ENCODE data around the gene SLC29A4. TPM values are rescaled to one million over a fixed set of nuclear protein-coding genes. Genes with fewer than 3 reads are reported as not detected.

SLC29A4 gene
- total and polyA plus RNA-seq, 11 donors, result 1.6 to 7.3 (median 3.2) TPM

GRCh38 chr7:5296611-5297226, 14.0 kb downstream of the SLC29A4 start:
- ATAC-seq (no peak), DNase-seq (no peak)
- Histone ChIP-seq H3K27me3 (peaks cover 0 to 26% (median 4%) of the 10 kb centered on the region in 9 donors), H3K4me1 (peaks cover 0 to 6% (median 0%) of the 10 kb centered on the region in 12 donors), H3K36me3 (no peaks in the 10 kb centered on the region), H3K4me3 (peak overlapping the region in 1 of 12 donors; percentile 30), H3K9me3 (no peaks in the 10 kb centered on the region), H3K27ac (no peak overlapping the region)
- TF ChIP-seq, protein P1, sequence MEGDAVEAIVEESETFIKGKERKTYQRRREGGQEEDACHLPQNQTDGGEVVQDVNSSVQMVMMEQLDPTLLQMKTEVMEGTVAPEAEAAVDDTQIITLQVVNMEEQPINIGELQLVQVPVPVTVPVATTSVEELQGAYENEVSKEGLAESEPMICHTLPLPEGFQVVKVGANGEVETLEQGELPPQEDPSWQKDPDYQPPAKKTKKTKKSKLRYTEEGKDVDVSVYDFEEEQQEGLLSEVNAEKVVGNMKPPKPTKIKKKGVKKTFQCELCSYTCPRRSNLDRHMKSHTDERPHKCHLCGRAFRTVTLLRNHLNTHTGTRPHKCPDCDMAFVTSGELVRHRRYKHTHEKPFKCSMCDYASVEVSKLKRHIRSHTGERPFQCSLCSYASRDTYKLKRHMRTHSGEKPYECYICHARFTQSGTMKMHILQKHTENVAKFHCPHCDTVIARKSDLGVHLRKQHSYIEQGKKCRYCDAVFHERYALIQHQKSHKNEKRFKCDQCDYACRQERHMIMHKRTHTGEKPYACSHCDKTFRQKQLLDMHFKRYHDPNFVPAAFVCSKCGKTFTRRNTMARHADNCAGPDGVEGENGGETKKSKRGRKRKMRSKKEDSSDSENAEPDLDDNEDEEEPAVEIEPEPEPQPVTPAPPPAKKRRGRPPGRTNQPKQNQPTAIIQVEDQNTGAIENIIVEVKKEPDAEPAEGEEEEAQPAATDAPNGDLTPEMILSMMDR (IDR thresholded peaks at IDR 0.05), result no peak
- TF ChIP-seq POLR2A (IDR thresholded peaks at IDR 0.05), result no peak
- intact Hi-C loops (cut with DNase I), result no loop called here
- WGBS, 4 donors, result 20 to 22% (median 21%) methylated on average over 19 to 48 of the region's 48 CpGs; no CpG with 5 or more reads in 1 of the 4 donors

- Histone ChIP-seq H3K36me3 (no peaks in the 10 kb centered on the region), H3K27me3 (peaks cover 0 to 26% (median 4%) of the 10 kb centered on the region in 9 donors), H3K4me3 (no peak overlapping the region), H3K27ac (no peak overlapping the region), H3K4me1 (peaks cover 0 to 6% (median 0%) of the 10 kb centered on the region in 12 donors), H3K9me3 (no peaks in the 10 kb centered on the region)
- ATAC-seq, result no peak
- 91 to 96% (median 93%) methylated on average over 9 to 24 of the region's 24 CpGs for WGBS, 4 donors
- intact Hi-C loops (cut with DNase I), result no loop called here
- no peak for TF ChIP-seq POLR2A (IDR thresholded peaks at IDR 0.05)
- TF ChIP-seq, protein P1 (IDR thresholded peaks at IDR 0.05), result no peak
- DNase-seq, result no peak
Observed at GRCh38 chr7:5300366-5300765, 17.6 kb downstream of the SLC29A4 start.

GRCh38 chr7:5302577-5302976, 19.8 kb downstream of the SLC29A4 start:
- Histone ChIP-seq H3K27me3 (peaks cover 0 to 10% (median 0%) of the 10 kb centered on the region in 9 donors), H3K36me3 (peaks cover 0 to 12% (median 7%) of the 10 kb centered on the region in 9 donors), H3K27ac (no peak overlapping the region), H3K4me3 (no peak overlapping the region), H3K9me3 (no peaks in the 10 kb centered on the region), H3K4me1 (no peaks in the 10 kb centered on the region)
- DNase-seq (no peak), ATAC-seq (peak in 1 of 4 donors; percentile 8)
- intact Hi-C loops (cut with DNase I), result no loop called here
- WGBS, 4 donors, result 57 to 77% (median 73%) methylated on average over 11 to 25 of the region's 25 CpGs
- TF ChIP-seq, protein P1 (IDR thresholded peaks at IDR 0.05), result no peak
- TF ChIP-seq POLR2A (IDR thresholded peaks at IDR 0.05), result no peak

GRCh38 chr7:5303061-5303460, 20.3 kb downstream of the SLC29A4 start:
- peaks cover 0 to 5% (median 0%) of the 10 kb centered on the region in 9 donors for H3K27me3 ChIP-seq
- WGBS, 4 donors, result 82 to 88% (median 86%) methylated on average over 16 to 18 of the region's 18 CpGs
- ATAC-seq, result peak in 1 of 4 donors; percentile 16

More at GRCh38 chr7:5303061-5303460, 20.3 kb downstream of the SLC29A4 start:
- Histone ChIP-seq H3K4me3 (no peak overlapping the region), H3K36me3 (peaks cover 0 to 17% (median 12%) of the 10 kb centered on the region in 9 donors), H3K4me1 (no peaks in the 10 kb centered on the region), H3K27ac (no peak overlapping the region), H3K9me3 (no peaks in the 10 kb centered on the region)
- TF ChIP-seq, protein P1 (IDR thresholded peaks at IDR 0.05), result no peak
- TF ChIP-seq POLR2A (IDR thresholded peaks at IDR 0.05), result no peak
- intact Hi-C loops (cut with DNase I), result no loop called here
- no peak for DNase-seq

Measured in heart left ventricle (tissue), 16 donors.